H7 (cell line): ENCODE results near the gene OR51I1. TPM values are rescaled to one million over a fixed set of nuclear protein-coding genes. Genes with fewer than 3 reads are reported as not detected.
A peak's percentile ranks its signal among the peaks of the same experiment; 100 is the strongest.

ENCODE experiments used
- DNase-seq: peaks from one replicate; pipeline ENCODE4 v3.0.0; 2012
- H3K27me3 ChIP-seq: 2 replicates; pipeline ENCODE4 v1.6.0; 2011; ENCODE audit warnings: mild to moderate bottlenecking, low read length; ENCODE audit not compliant: control insufficient read depth, insufficient read depth
- H3K36me3 ChIP-seq: replicated peaks from 2 replicates; pipeline ENCODE4 v1.5.1; 2011; ENCODE audit warnings: low read length; ENCODE audit not compliant: control insufficient read depth, insufficient read depth
- H3K4me3 ChIP-seq: 2 replicates; pipeline ENCODE4 v1.5.1; 2011; ENCODE audit warnings: low read depth, mild to moderate bottlenecking, control low read depth, low read length, moderate library complexity; ENCODE audit not compliant: insufficient read depth
- total RNA-seq: library from RNA; depleted of rRNA; stranded (reverse); fragments of >200 nt; shearing (Covaris generic); gene quantifications from 2 replicates; pipeline ENCODE4 v1.2.3, GENCODE V29; 2014; rRNA removed

OR51I1 gene
- not detected in 2 replicates for total RNA-seq

GRCh38 chr11:5441414-5441813 lies at the start of gene OR51I1:
TSS of gene OR51I1 (minus strand) at chr11:5441514. CDS start at chr11:5441514, 0 bp downstream.
- no peak within 1 kb of the TSS for H3K4me3 ChIP-seq
- DNase-seq, result no peak
- no peaks in the 10 kb centered on the region for H3K27me3 ChIP-seq
- no peaks in the 10 kb centered on the region for H3K36me3 ChIP-seq

GRCh38 chr11:5489576-5490357 lies 48.5 kb upstream of the OR51I1 start:
- Histone ChIP-seq H3K36me3 (no peaks in the 10 kb centered on the region), H3K27me3 (no peaks in the 10 kb centered on the region), H3K4me3 (no peak overlapping the region)
- no peak for DNase-seq

GRCh38 chr11:5488798-5489399 lies 47.6 kb upstream of the OR51I1 start:
- no peaks in the 10 kb centered on the region for H3K27me3 ChIP-seq
- H3K4me3 ChIP-seq, result no peak overlapping the region
- no peak for DNase-seq
- no peaks in the 10 kb centered on the region for H3K36me3 ChIP-seq

- DNase-seq, result no peak
- H3K27me3 ChIP-seq, result no peaks in the 10 kb centered on the region
- no peaks in the 10 kb centered on the region for H3K36me3 ChIP-seq
- no peak within 1 kb of the TSS for H3K4me3 ChIP-seq
These were observed 47.1 kb upstream of the OR51I1 start, which contains the start of gene OR52D1 for GRCh38 chr11:5488385-5488784. TSS of gene OR52D1 (plus strand) at chr11:5488685. CDS start at chr11:5488707, 22 bp downstream.

- H3K27me3 ChIP-seq, result no peaks in the 10 kb centered on the region
- no peak for DNase-seq
- no peak overlapping the region for H3K4me3 ChIP-seq
- no peaks in the 10 kb centered on the region for H3K36me3 ChIP-seq
These were observed 45.1 kb upstream of the OR51I1 start for GRCh38 chr11:5486421-5486820.

GRCh38 chr11:5486003-5486402 lies 44.7 kb upstream of the OR51I1 start:
- DNase-seq, result no peak
- Histone ChIP-seq H3K27me3 (no peaks in the 10 kb centered on the region), H3K4me3 (no peak overlapping the region), H3K36me3 (no peaks in the 10 kb centered on the region)

- H3K4me3 ChIP-seq, result no peak overlapping the region
- no peaks in the 10 kb centered on the region for H3K36me3 ChIP-seq
- H3K27me3 ChIP-seq, result no peaks in the 10 kb centered on the region
- DNase-seq, result peak; percentile 73
These were observed 35.0 kb upstream of the OR51I1 start for GRCh38 chr11:5476186-5476819.

GRCh38 chr11:5473921-5474320 lies 32.6 kb upstream of the OR51I1 start:
- Histone ChIP-seq H3K4me3 (no peak overlapping the region), H3K27me3 (no peaks in the 10 kb centered on the region), H3K36me3 (no peaks in the 10 kb centered on the region)
- no peak for DNase-seq

GRCh38 chr11:5467527-5467926 lies 26.2 kb upstream of the OR51I1 start:
- Histone ChIP-seq H3K27me3 (no peaks in the 10 kb centered on the region; the same call in 1 of the 2 replicates), H3K4me3 (no peak overlapping the region), H3K36me3 (no peaks in the 10 kb centered on the region)
- DNase-seq, result no peak

- Histone ChIP-seq H3K4me3 (no peak overlapping the region), H3K36me3 (no peaks in the 10 kb centered on the region), H3K27me3 (no peaks in the 10 kb centered on the region; the same call in 1 of the 2 replicates)
- DNase-seq, result no peak
These were observed 19.8 kb upstream of the OR51I1 start for GRCh38 chr11:5460983-5461621.

- no peak overlapping the region for H3K4me3 ChIP-seq
- no peaks in the 10 kb centered on the region for H3K27me3 ChIP-seq
- no peaks in the 10 kb centered on the region for H3K36me3 ChIP-seq
- DNase-seq, result no peak
These were observed 8.1 kb upstream of the OR51I1 start for GRCh38 chr11:5449432-5449831.

GRCh38 chr11:5449023-5449422 lies 7.7 kb upstream of the OR51I1 start, which contains the start of gene OR51I2:
TSS of gene OR51I2 (plus strand) at chr11:5449323. CDS start at chr11:5453489, 4,166 bp downstream.
- no peak within 1 kb of the TSS for H3K4me3 ChIP-seq
- no peaks in the 10 kb centered on the region for H3K36me3 ChIP-seq
- H3K27me3 ChIP-seq, result no peaks in the 10 kb centered on the region
- DNase-seq, result no peak

- Histone ChIP-seq H3K27me3 (no peaks in the 10 kb centered on the region), H3K36me3 (no peaks in the 10 kb centered on the region), H3K4me3 (no peak overlapping the region)
- no peak for DNase-seq
These were observed 2.6 kb upstream of the OR51I1 start for GRCh38 chr11:5443835-5444393.

GRCh38 chr11:5423131-5423530 lies 18.2 kb downstream of the OR51I1 start:
- DNase-seq, result no peak
- no peak overlapping the region for H3K4me3 ChIP-seq
- H3K27me3 ChIP-seq, result no peaks in the 10 kb centered on the region
- no peaks in the 10 kb centered on the region for H3K36me3 ChIP-seq
